Kidney epithelial cell (primary cell): ENCODE measurements around the gene TFF3. TPM values are rescaled to one million over a fixed set of nuclear protein-coding genes. Genes with fewer than 3 reads are reported as not detected.

Source experiments
- DNase-seq: peaks from one replicate; pipeline ENCODE4 v3.0.0-alpha.2; 2010; ENCODE audit warnings: low read depth
- H3K27me3 ChIP-seq: 2 replicates; pipeline ENCODE4 v1.6.0; 2011; ENCODE audit warnings: low read length; ENCODE audit not compliant: control insufficient read depth, insufficient read depth
- H3K36me3 ChIP-seq: 2 replicates; pipeline ENCODE4 v1.5.1; 2011; ENCODE audit warnings: low read length; ENCODE audit not compliant: control insufficient read depth, insufficient read depth
- H3K4me3 ChIP-seq: 2 replicates; pipeline ENCODE4 v1.5.1; 2011; ENCODE audit warnings: low read depth, mild to moderate bottlenecking, control low read depth, low read length
- CTCF ChIP-seq: IDR thresholded peaks from 2 replicates; pipeline ENCODE4 v1.5.1; 2011; ENCODE audit warnings: mild to moderate bottlenecking, moderate library complexity, low read length, control low read depth, inconsistent platforms; ENCODE audit not compliant: insufficient read depth, poor library complexity, severe bottlenecking
- total RNA-seq: library from RNA; depleted of rRNA; stranded (reverse); fragments of >200 nt; gene quantifications from 2 replicates; pipeline ENCODE4 v1.2.3, GENCODE V29; 2015

Gene TFF3, protein sequence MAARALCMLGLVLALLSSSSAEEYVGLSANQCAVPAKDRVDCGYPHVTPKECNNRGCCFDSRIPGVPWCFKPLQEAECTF
- total RNA-seq = 0.17 and 0.21 TPM in 2 replicates

DNA sequence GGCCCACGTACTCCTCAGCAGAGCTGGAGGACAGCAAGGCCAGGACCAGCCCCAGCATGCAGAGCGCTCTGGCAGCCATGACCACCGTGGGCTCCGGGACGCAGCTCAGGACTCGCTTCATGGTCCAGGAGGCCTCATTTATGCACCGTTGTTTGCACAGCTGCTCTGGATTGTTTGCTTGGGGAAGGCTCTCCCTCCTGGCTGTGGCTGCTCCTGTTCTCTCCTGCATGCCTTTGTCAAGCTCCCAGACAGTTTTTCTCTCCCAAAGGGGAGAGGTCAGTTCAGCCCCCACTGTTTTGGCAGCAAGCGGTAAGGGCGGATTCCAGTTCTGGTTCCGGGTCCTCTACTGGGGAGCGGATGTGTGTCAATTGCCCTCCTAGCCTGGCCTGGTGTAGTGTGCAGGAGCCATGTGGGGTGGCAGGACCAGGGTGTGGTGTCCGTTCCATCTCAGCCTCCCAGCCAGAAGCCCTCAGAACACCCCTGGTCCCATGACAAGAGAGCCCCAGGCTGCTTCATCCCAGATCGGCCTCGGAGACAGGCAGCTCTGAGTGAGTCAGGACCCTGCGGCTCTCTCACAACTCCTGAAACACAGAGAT, at the start of gene TFF3:
TSS of gene TFF3 (minus strand) at position 114 of the 596 bp plus-strand sequence. CDS start at position 79, 35 bp downstream.
- Histone ChIP-seq H3K27me3 (peaks cover 7% of the 10 kb centered on the region), H3K36me3 (no peaks in the 10 kb centered on the region), H3K4me3 (no peak within 1 kb of the TSS)
- peak; percentile 58 for DNase-seq
- no peak for TF ChIP-seq CTCF

GRCh38 chr21:42364304-42364865, 49.2 kb upstream of the TFF3 start:
- no peak overlapping the region for H3K4me3 ChIP-seq
- H3K27me3 ChIP-seq = peaks cover 17% of the 10 kb centered on the region
- no peak for DNase-seq
- TF ChIP-seq CTCF = no peak
- no peaks in the 10 kb centered on the region for H3K36me3 ChIP-seq

GRCh38 chr21:42363312-42363711, 48.1 kb upstream of the TFF3 start:
- H3K4me3 ChIP-seq = no peak overlapping the region
- no peaks in the 10 kb centered on the region for H3K36me3 ChIP-seq

DNA sequence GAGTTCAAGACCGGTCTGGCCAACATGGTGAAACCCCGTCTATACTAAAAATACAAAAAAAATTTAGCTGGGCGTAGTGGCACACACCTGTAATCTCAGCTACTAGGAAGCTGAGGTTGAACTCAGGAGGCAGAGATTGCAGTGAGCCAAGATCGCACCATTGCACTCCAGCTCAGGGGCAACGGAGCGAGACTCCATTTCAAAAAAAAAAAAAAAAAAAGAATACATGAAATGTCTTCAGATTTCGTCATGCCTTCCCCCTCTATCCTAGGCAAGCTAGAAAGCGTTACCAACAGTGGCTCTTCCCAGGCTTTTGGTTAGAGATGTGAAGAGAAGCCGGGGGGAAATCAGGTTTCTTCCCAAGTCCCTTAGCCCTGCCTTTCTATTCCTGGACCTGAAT, 47.5 kb upstream of the TFF3 start:
- no peak overlapping the region for H3K4me3 ChIP-seq
- DNase-seq = no peak
- H3K27me3 ChIP-seq = peaks cover 20% of the 10 kb centered on the region
- H3K36me3 ChIP-seq = no peaks in the 10 kb centered on the region
- TF ChIP-seq CTCF = no peak

More at GRCh38 chr21:42363312-42363711, 48.1 kb upstream of the TFF3 start:
- peaks cover 19% of the 10 kb centered on the region for H3K27me3 ChIP-seq
- peak; percentile 10 for DNase-seq
- no peak for TF ChIP-seq CTCF

- H3K4me3 ChIP-seq = no peak overlapping the region
- TF ChIP-seq CTCF = no peak
- peaks cover 20% of the 10 kb centered on the region for H3K27me3 ChIP-seq
- no peaks in the 10 kb centered on the region for H3K36me3 ChIP-seq
- DNase-seq = no peak
Observed at GRCh38 chr21:42362198-42362597, 47.0 kb upstream of the TFF3 start.

- peaks cover 20% of the 10 kb centered on the region for H3K27me3 ChIP-seq
- no peak for TF ChIP-seq CTCF
- no peaks in the 10 kb centered on the region for H3K36me3 ChIP-seq
- H3K4me3 ChIP-seq = no peak overlapping the region
- DNase-seq = no peak
Observed at GRCh38 chr21:42361286-42361685, 46.1 kb upstream of the TFF3 start.
